OCI-LY1 (cell line): ENCODE measurements around the gene IFI35.

Experiments used
- H2AFZ ChIP-seq: fragments of 200-600 bp; sonication (generic), shearing (Covaris generic); 2 replicates; pipeline ENCODE4 v1.6.0; 2014; ENCODE audit warnings: antibody characterized with exemption, mild to moderate bottlenecking, low read length
- H3F3A ChIP-seq: fragments of 200-600 bp; sonication (generic), shearing (Covaris generic); 2 replicates; pipeline ENCODE4 v1.6.0; 2014; ENCODE audit warnings: mild to moderate bottlenecking, antibody characterized with exemption, low read length, moderate library complexity; ENCODE audit not compliant: insufficient read depth
- H3K27ac ChIP-seq: fragments of 200-600 bp; sonication (generic); 2 replicates; pipeline ENCODE4 v1.5.1; 2014; ENCODE audit warnings: low read length, mixed run types, mild to moderate bottlenecking, low read depth; ENCODE audit not compliant: poor library complexity, severe bottlenecking
- H3K27me3 ChIP-seq: fragments of 200-600 bp; sonication (generic); 2 replicates; pipeline ENCODE4 v1.6.0; 2014; ENCODE audit warnings: antibody characterized with exemption, mild to moderate bottlenecking, low read length, moderate library complexity; ENCODE audit not compliant: insufficient read depth
- H3K36me3 ChIP-seq: fragments of 200-600 bp; sonication (generic); 2 replicates; pipeline ENCODE4 v1.6.1; 2014; ENCODE audit warnings: mild to moderate bottlenecking, antibody characterized with exemption, low read length, moderate library complexity, mixed read lengths; ENCODE audit not compliant: insufficient read depth
- H3K4me1 ChIP-seq: fragments of 200-600 bp; sonication (generic); 2 replicates; pipeline ENCODE4 v1.5.1; 2014; ENCODE audit warnings: mild to moderate bottlenecking, low read length, moderate library complexity; ENCODE audit not compliant: insufficient read depth, severe bottlenecking
- H3K4me2 ChIP-seq: fragments of 200-600 bp; sonication (generic), shearing (Covaris generic); 2 replicates; pipeline ENCODE4 v1.6.1; 2014; ENCODE audit warnings: low read length
- H3K4me3 ChIP-seq: fragments of 200-600 bp; sonication (generic); 2 replicates; pipeline ENCODE4 v1.5.1; 2014; ENCODE audit warnings: low read length, low read depth, mild to moderate bottlenecking, mixed read lengths; ENCODE audit not compliant: poor library complexity, severe bottlenecking
- H3K79me2 ChIP-seq: fragments of 200-600 bp; shearing (Covaris generic); 2 replicates; pipeline ENCODE4 v1.6.1; 2016; ENCODE audit warnings: mixed run types, low read length, mixed read lengths; ENCODE audit not compliant: insufficient read depth
- H3K9ac ChIP-seq: fragments of 200-600 bp; sonication (generic), shearing (Covaris generic); 2 replicates; pipeline ENCODE4 v1.6.1; 2014; ENCODE audit warnings: mild to moderate bottlenecking, low read length, mixed read lengths
- H3K9me2 ChIP-seq: fragments of 200-600 bp; sonication (generic), shearing (Covaris generic); 2 replicates; pipeline ENCODE4 v1.6.1; 2014; ENCODE audit warnings: low read depth, mild to moderate bottlenecking, low read length, mixed read lengths
- H3K9me3 ChIP-seq: fragments of 200-600 bp; shearing (Covaris generic); 2 replicates; pipeline ENCODE4 v1.6.1; 2014; ENCODE audit warnings: low read length, mixed read lengths
- H4K20me1 ChIP-seq: fragments of 200-600 bp; sonication (generic), shearing (Covaris generic); 2 replicates; pipeline ENCODE4 v1.6.0; 2016; ENCODE audit warnings: mild to moderate bottlenecking, low read length; ENCODE audit not compliant: insufficient read depth
- EZH2 ChIP-seq: fragments of 200-600 bp; sonication (generic), shearing (Covaris generic); IDR thresholded peaks from 2 replicates; pipeline ENCODE4 v1.8.0; 2017; ENCODE audit warnings: borderline replicate concordance, mixed run types, mild to moderate bottlenecking, antibody characterized with exemption, low read length, moderate library complexity, mixed read lengths
- TF ChIP-seq, protein P1 (sequence below): fragments of 200-600 bp; sonication (generic), shearing (Covaris generic); IDR thresholded peaks from 2 replicates; pipeline ENCODE4 v1.5.1; 2017; ENCODE audit warnings: mild to moderate bottlenecking, antibody characterized with exemption, low read length, moderate library complexity, mixed read lengths

The IFI35 gene

DNA sequence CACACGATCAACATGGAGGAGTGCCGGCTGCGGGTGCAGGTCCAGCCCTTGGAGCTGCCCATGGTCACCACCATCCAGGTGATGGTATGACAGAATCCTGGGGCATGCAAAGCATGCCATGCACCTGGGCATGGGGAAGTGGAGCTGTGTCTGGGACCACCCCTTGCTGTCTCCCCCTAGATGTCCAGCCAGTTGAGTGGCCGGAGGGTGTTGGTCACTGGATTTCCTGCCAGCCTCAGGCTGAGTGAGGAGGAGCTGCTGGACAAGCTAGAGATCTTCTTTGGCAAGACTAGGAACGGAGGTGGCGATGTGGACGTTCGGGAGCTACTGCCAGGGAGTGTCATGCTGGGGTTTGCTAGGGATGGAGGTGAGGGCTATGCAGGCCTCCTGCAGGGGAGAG is 6.7 kb downstream of the IFI35 start:
- peaks cover 7% of the 10 kb centered on the region; the same call in 1 of the 2 replicates for H3K36me3 ChIP-seq
- TF ChIP-seq EZH2, result no peak
- no peaks in the 10 kb centered on the region for H3K9me2 ChIP-seq
- H3K4me2 ChIP-seq, result no peak overlapping the region
- H2AFZ ChIP-seq, result no peak overlapping the region
- H3F3A ChIP-seq, result no peaks in the 10 kb centered on the region
- H3K4me1 ChIP-seq, result peaks cover 5% of the 10 kb centered on the region
- H3K27me3 ChIP-seq, result no peaks in the 10 kb centered on the region
- no peaks in the 10 kb centered on the region for H4K20me1 ChIP-seq
- no peak overlapping the region for H3K27ac ChIP-seq
- no peaks in the 10 kb centered on the region for H3K79me2 ChIP-seq
- H3K9ac ChIP-seq, result no peak overlapping the region
- no peaks in the 10 kb centered on the region for H3K9me3 ChIP-seq
- H3K4me3 ChIP-seq, result no peak overlapping the region

DNA sequence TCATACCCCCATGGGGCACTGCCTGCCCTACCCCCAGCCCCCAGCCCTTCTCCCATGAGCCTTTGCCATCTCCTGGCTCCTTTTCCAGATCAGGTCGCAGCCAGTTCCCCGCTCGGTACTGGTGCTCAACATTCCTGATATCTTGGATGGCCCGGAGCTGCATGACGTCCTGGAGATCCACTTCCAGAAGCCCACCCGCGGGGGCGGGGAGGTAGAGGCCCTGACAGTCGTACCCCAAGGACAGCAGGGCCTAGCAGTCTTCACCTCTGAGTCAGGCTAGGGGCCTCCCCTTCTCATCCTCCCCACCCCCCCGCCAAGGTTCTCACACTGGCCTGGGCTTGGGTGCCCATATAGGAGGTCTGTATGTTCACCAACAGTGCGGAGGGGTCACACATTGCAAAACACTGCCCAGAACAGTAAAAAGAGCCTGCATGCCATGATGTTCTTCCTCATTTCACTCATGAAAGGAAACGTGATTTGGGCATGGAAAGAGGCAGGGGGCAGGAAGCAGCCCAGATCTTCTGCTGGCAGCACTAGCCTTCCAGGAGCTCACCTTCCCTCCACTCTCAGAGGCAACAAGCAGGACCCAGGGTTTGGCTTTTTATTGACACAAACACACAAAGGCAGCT is 7.5 kb downstream of the IFI35 start:
- Histone ChIP-seq H3K9me3 (no peaks in the 10 kb centered on the region), H4K20me1 (no peaks in the 10 kb centered on the region), H3K4me3 (no peak overlapping the region), H3K79me2 (no peaks in the 10 kb centered on the region), H2AFZ (no peak overlapping the region), H3F3A (no peaks in the 10 kb centered on the region), H3K4me2 (no peak overlapping the region), H3K36me3 (peaks cover 7% of the 10 kb centered on the region; the same call in 1 of the 2 replicates), H3K27me3 (no peaks in the 10 kb centered on the region), H3K9me2 (no peaks in the 10 kb centered on the region), H3K9ac (no peak overlapping the region), H3K27ac (no peak overlapping the region), H3K4me1 (peaks cover 9% of the 10 kb centered on the region)
- TF ChIP-seq, protein P1, sequence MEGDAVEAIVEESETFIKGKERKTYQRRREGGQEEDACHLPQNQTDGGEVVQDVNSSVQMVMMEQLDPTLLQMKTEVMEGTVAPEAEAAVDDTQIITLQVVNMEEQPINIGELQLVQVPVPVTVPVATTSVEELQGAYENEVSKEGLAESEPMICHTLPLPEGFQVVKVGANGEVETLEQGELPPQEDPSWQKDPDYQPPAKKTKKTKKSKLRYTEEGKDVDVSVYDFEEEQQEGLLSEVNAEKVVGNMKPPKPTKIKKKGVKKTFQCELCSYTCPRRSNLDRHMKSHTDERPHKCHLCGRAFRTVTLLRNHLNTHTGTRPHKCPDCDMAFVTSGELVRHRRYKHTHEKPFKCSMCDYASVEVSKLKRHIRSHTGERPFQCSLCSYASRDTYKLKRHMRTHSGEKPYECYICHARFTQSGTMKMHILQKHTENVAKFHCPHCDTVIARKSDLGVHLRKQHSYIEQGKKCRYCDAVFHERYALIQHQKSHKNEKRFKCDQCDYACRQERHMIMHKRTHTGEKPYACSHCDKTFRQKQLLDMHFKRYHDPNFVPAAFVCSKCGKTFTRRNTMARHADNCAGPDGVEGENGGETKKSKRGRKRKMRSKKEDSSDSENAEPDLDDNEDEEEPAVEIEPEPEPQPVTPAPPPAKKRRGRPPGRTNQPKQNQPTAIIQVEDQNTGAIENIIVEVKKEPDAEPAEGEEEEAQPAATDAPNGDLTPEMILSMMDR, result no peak
- TF ChIP-seq EZH2, result no peak

DNA sequence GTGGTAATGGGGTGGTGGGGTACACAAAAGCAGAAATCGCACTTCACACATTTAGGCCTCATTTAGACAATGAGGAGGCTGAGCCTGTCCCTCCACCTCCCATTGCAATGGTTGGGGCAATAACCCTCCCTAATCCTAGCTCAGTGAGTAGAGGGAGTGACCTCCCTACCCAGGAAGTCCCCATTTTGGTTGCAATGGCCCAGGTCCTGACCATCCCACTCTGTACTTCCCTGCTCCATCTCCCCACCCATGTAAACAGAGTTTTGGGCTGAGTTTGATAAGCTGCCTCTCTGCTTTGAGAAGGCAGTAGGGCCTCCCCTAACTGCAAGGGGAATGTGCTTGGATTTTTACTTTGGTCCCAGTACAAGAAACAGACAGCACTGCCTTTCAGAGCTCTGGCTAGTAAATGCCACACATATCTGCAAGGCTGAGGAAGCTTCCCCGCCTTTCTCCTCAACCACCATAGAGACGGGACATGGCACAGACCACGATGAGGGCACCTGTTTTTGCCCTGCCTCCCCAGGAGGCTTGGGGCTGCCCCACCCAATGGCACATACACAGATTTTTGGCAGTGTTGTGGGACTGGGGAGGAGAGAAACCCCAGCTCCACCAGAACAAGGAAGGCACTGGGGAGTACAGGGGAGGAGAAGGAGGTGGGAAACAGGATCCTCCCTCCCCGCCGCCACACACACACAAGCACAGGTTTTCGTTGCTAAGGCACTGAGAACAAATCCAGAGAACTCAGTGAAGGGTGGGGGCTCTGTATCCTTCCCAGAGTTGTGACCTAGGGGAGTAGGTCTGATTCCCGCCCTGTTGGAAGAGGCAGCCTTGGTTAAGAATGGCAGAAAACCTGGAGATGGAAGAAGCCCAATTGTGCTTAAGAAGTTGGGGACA is 8.3 kb downstream of the IFI35 start:
- H3K36me3 ChIP-seq, result peaks cover 7% of the 10 kb centered on the region; the same call in 1 of the 2 replicates
- H3K9me3 ChIP-seq, result no peaks in the 10 kb centered on the region
- no peak overlapping the region for H2AFZ ChIP-seq
- H3F3A ChIP-seq, result no peaks in the 10 kb centered on the region
- no peaks in the 10 kb centered on the region for H3K27me3 ChIP-seq
- H3K9me2 ChIP-seq, result no peaks in the 10 kb centered on the region
- no peak overlapping the region for H3K9ac ChIP-seq
- no peaks in the 10 kb centered on the region for H3K79me2 ChIP-seq
- no peak overlapping the region for H3K27ac ChIP-seq
- no peak overlapping the region for H3K4me2 ChIP-seq
- TF ChIP-seq EZH2, result no peak
- TF ChIP-seq, protein P1, result no peak
- H3K4me1 ChIP-seq, result peaks cover 9% of the 10 kb centered on the region
- H4K20me1 ChIP-seq, result no peaks in the 10 kb centered on the region
- no peak overlapping the region for H3K4me3 ChIP-seq
